NOMO-1 treated with DMSO at 0.1 percent for 48 hours (cell line): ENCODE data around the gene MT1H.
"Not testable (repeated sequence)": the region's sequence is repeated elsewhere in the genome, so short reads cannot be mapped to it uniquely, and the experiment has no call there.

Experiments
- DNase-seq: peaks from one replicate; lab custom pipeline; 2025; ENCODE audit not compliant: unreplicated experiment; lab: John Stamatoyannopoulos, UW

MT1H gene

DNA sequence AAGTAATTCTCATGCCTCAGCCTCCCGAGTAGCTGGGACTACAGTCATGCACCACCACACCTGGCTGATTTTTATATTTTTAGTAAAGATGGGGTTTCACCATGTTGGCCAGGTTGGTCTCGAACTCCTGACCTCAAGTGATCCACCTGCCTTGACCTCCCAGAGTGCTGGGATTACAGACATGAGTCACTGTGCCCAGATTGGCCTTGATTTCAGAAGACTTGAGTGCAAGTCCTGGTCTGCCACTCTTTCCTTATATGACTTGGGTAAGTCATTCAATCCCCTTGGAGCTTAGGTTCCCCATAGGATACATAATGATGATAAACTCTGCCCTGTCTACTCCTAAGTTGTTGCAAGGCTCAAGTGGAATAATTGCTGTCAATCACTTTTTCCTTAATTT is 47.9 kb downstream of the MT1H start:
- not testable (repeated sequence) for DNase-seq
